GM08714 (cell line): Measurements from ENCODE around the gene HMX1.

Source experiments
- H3K4me3 ChIP-seq: fragments of 200-500 bp; sonication (Bioruptor generic); 2 replicates; pipeline ENCODE4 v1.5.1; 2014; ENCODE audit warnings: mild to moderate bottlenecking, low read length, inconsistent platforms
- ZNF274 ChIP-seq: IDR thresholded peaks from 2 replicates; pipeline ENCODE4 v1.6.1; 2012; ENCODE audit warnings: mild to moderate bottlenecking, low read depth, low read length

Gene HMX1

GRCh38 chr4:8854931-8855330 is 16.7 kb downstream of the HMX1 start:
- no peak overlapping the region for H3K4me3 ChIP-seq
- no peak for TF ChIP-seq ZNF274

- no peak for TF ChIP-seq ZNF274
Measured at GRCh38 chr4:8854016-8854415, 17.6 kb downstream of the HMX1 start.

GRCh38 chr4:8853249-8853648 is 18.4 kb downstream of the HMX1 start:
- TF ChIP-seq ZNF274 = no peak
- H3K4me3 ChIP-seq = no peak overlapping the region

More at GRCh38 chr4:8854016-8854415, 17.6 kb downstream of the HMX1 start:
- H3K4me3 ChIP-seq = no peak overlapping the region

- no peak for TF ChIP-seq ZNF274
- no peak overlapping the region for H3K4me3 ChIP-seq
Measured at GRCh38 chr4:8852118-8852704, 19.4 kb downstream of the HMX1 start.

- no peak for TF ChIP-seq ZNF274
- H3K4me3 ChIP-seq = no peak overlapping the region
Measured at GRCh38 chr4:8851321-8852117, 20.1 kb downstream of the HMX1 start.

GRCh38 chr4:8850830-8851188 is 20.8 kb downstream of the HMX1 start:
- no peak for TF ChIP-seq ZNF274

GRCh38 chr4:8850074-8850829 is 21.4 kb downstream of the HMX1 start:
- no peak overlapping the region for H3K4me3 ChIP-seq
- TF ChIP-seq ZNF274 = no peak

More at GRCh38 chr4:8850830-8851188, 20.8 kb downstream of the HMX1 start:
- no peak overlapping the region for H3K4me3 ChIP-seq

GRCh38 chr4:8849266-8850073 is 22.2 kb downstream of the HMX1 start:
- no peak overlapping the region for H3K4me3 ChIP-seq
- no peak for TF ChIP-seq ZNF274

- no peak for TF ChIP-seq ZNF274
- no peak overlapping the region for H3K4me3 ChIP-seq
Measured at GRCh38 chr4:8848507-8849265, 23.0 kb downstream of the HMX1 start.

- no peak for TF ChIP-seq ZNF274
- no peak overlapping the region for H3K4me3 ChIP-seq
Measured at GRCh38 chr4:8847764-8848163, 23.9 kb downstream of the HMX1 start.

GRCh38 chr4:8847331-8847730 is 24.3 kb downstream of the HMX1 start:
- TF ChIP-seq ZNF274 = no peak

GRCh38 chr4:8846826-8847225 is 24.8 kb downstream of the HMX1 start:
- H3K4me3 ChIP-seq = no peak overlapping the region
- TF ChIP-seq ZNF274 = no peak

More at GRCh38 chr4:8847331-8847730, 24.3 kb downstream of the HMX1 start:
- no peak overlapping the region for H3K4me3 ChIP-seq

- TF ChIP-seq ZNF274 = no peak
- H3K4me3 ChIP-seq = no peak overlapping the region
Measured at GRCh38 chr4:8846046-8846720, 25.5 kb downstream of the HMX1 start.
